NAMALWA (cell line): Measurements from ENCODE around the gene CCDC91.

ENCODE experiments used
- DNase-seq: peaks from one replicate; pipeline ENCODE4 v3.0.0-alpha.2; 2015; ENCODE audit warnings: low spot score

CCDC91 gene, protein sequence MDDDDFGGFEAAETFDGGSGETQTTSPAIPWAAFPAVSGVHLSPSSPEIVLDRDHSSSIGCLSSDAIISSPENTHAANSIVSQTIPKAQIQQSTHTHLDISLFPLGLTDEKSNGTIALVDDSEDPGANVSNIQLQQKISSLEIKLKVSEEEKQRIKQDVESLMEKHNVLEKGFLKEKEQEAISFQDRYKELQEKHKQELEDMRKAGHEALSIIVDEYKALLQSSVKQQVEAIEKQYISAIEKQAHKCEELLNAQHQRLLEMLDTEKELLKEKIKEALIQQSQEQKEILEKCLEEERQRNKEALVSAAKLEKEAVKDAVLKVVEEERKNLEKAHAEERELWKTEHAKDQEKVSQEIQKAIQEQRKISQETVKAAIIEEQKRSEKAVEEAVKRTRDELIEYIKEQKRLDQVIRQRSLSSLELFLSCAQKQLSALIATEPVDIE

GRCh38 chr12:28190321-28191050, at the start of gene CCDC91:
Gene CCDC91 (plus strand): TSS chr12:28190456. CDS start chr12:28257216, 66,760 bp downstream.
- DNase-seq: peak; percentile 91

DNA sequence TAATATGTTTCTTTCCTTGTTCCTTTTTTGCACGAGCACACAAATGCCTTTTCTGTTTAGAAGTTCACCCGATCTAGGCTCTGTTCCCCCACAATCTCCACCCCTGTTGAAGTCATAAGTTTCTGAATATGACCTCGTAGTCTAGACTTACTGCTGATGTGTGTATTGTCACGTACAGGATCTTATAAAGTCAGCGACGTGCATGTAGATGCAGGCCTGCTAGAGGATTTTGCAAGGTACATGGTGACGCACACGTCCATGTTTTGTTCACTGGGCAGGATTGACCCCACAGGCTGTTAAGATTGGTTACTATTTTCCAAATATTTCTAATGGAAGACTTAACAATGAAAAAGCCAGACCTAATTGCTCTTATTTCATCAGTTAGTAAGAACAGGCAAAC, 46.2 kb upstream of the CCDC91 start:
- no peak for DNase-seq

GRCh38 chr12:28144532-28144931, 45.7 kb upstream of the CCDC91 start:
- DNase-seq: no peak

DNA sequence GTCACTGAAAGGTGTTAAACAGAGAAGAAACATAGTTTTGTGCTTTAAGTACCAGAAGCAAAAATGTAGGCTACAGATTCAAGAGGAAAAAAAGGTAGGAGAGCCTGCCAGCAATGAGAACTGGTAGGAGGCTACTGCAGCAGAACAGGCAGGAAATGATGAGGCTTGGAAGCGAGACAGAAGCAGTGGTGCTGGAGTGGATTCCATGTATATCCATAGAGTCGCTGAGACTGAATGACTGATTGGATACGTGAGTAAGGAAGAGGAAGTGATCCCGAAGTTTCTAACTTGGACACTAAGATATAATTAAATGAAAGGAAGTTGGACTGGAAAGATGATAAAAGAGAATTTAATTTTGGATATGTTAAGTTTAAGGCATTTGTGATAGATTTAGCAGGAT, 45.0 kb upstream of the CCDC91 start:
- DNase-seq: no peak

- DNase-seq: no peak
These were observed 41.0 kb upstream of the CCDC91 start for GRCh38 chr12:28149279-28149678.

- no peak for DNase-seq
These were observed 33.9 kb upstream of the CCDC91 start for GRCh38 chr12:28156362-28156761.

DNA sequence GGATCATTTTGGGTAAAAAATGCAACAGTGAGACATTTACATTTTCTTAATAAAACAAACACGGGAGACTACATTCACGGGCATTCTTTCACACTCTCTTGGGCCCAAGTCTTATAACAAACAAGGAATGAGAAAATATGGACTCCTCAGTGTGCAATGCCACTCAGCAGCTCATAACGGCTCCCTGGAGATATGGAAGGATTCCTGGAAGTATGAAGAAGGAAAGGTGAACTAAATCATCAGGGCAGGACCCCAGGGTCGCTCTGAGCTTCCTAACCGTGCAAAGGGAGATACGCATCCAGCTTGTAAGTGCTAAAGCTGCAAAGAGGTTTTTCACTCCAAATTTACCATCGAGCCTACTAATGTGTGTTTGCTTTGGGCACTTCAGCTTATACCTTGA, 33.5 kb upstream of the CCDC91 start:
- peak; percentile 13 for DNase-seq

DNA sequence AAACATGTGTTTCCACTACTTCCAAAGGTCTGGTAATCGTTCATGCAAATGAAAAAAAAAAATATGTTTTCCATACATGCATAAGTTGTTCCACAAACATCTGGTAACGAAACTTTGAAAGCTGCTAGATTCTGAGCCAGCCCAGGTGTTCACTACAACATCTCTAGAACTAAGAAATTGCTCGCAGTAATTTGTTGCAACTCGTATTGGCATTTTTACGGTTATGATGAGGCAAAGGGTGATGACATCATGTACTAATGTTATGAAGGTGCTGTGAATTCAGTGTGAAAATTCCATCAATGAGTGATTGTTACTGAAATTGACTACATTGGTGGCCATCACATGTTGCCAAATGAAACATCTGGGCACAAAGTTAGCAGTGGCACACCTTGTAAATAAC, 31.9 kb upstream of the CCDC91 start:
- peak; percentile 76 for DNase-seq

DNA sequence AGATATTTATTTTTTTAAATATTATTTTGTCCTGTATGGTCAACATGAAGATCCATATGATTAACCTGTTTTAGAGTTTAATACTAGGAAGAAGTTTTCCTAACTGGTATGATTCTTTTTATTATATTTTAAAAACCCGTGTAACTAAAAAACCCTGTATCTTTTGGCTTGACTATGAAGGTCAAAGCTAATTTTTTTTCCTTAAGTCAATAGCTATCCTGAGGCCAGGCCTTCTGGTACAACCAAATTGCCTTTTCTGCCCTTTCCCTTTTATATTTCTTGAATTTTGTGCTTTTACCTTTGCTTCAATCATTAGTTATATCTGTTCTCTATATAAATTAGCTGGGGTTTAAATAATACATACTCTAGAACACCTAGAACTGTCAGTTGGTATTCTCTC, 30.6 kb upstream of the CCDC91 start:
- DNase-seq: no peak

GRCh38 chr12:28161697-28162096, 28.6 kb upstream of the CCDC91 start:
- DNase-seq: no peak

DNA sequence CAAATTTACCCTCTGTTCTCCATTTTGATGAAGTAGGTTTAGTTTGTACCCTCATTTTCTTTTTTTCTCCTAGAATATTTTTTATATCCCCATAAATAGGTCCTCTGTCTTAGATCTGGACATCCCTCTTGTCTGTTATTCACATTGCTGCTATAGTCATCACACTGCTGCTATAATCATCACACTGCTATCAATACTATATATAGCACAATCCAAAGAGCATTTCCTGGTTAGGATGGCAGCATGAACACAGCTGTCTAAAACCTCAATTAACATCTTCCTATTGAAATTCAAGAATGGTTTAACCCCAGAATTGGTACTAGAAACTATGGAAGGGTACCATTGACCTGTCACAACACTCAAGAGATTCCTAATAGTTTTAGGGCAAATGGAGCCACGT, 27.6 kb upstream of the CCDC91 start:
- DNase-seq: no peak

- no peak for DNase-seq
These were observed 25.5 kb upstream of the CCDC91 start for GRCh38 chr12:28164644-28165275.

GRCh38 chr12:28167981-28168485, 22.2 kb upstream of the CCDC91 start:
- DNase-seq: no peak

GRCh38 chr12:28171356-28172060, 18.7 kb upstream of the CCDC91 start:
- DNase-seq: no peak

DNA sequence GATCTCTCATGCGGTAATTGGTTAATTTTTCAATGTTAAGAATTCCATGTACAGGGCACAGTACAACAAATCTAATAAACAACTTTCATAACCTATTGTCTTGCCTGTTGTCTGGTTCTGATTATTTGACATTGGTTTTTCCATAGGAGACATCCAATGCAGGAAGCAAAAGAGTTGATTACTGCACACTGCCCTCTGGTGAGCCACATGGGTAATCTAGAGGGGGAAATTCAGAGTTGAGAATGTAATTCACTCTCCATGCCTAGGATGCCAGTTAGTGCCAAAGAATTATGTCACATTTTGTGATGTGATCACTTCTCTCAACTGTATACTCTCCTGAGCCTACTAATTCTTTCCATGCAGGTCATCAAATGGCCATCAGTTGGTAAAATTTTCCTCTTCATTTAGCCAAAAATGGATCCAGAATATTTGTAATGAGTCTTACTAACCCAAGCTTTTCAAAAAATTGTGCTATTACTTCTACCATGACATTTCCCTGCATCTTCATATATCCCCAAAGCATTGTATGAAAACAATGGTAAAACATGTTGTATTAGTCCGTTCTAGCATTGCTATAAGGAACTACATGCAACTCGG, 17.7 kb upstream of the CCDC91 start:
- DNase-seq: peak; percentile 57

DNA sequence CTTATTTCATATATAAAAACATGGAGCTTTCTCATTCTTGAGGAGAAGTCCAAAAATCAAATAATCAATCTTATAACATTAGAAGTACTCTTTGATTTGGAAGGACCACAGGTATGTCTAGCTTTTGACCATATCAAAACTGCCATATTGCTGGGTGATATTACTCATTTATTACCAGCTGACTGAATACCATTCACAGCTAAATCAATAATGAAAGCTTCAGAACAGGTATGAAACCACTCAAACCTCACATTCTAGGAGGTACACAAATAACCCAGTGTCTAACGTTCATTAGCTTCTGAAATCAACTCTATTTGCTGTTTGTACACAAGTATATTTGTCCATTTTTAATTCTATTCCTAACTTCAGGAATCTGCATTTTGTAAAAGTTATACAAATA, 16.8 kb upstream of the CCDC91 start:
- DNase-seq: no peak

DNA sequence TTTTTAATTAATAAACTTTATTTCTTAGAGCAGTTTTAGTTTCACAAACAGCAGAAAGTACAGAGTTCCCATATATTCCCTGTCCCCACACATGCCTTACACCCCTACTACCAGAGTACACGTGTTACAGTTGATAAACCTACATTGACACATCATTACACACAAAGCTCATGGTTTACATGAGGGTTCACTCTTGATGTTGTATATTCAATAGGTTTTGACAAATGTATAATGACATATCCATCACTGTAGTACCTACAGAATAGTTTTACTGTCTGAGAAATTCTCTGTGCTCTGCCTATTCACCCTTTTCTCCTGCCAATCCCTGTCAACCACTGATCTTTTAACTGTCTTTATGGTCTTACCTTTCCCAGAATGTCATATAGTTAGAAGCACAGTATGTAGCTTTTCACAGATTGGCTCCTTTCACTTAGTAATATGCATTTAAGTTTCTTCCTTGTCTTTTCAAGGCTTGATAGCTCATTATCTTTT, 15.1 kb upstream of the CCDC91 start:
- no peak for DNase-seq

DNA sequence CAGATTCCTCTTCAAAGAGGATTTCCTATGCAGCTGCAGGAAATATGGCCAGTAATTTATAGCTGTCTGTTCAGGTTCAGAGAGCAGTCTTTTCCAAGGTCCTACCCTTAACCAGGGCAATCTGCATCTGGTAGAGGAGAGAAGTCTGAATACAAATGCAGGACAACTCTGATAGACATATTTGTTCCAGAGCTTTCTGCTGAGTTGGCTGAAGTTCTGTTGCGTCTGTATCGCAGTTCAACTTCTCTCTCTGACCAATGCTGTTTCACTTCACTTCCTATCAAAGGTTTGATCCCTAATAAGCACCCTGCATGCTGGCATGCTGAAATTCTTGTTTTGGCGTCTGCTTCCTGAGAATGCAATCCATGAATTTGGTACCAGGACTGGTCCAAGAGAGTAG, 14.0 kb upstream of the CCDC91 start:
- DNase-seq: no peak

DNA sequence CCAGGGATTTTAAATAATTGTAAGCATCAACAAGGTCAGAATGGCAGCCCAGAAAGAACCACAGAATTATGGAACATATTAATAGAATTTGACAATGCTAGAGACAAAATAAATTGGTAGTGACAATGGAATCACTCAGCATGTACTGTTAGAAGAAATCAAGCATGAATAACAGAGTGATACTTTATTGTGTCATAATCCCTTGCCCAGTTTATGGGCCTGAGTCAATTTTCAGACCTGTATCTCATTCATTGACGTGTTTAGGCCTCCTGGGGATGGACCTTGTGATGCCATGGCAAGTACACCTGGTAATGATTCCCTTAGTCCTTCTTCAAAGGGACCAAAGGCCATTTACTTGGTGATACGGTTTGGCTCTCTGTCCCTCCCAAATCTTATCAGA, 12.8 kb upstream of the CCDC91 start:
- no peak for DNase-seq

- no peak for DNase-seq
These were observed 12.4 kb upstream of the CCDC91 start for GRCh38 chr12:28177905-28178304.

- no peak for DNase-seq
These were observed 11.5 kb upstream of the CCDC91 start for GRCh38 chr12:28178775-28179174.

GRCh38 chr12:28180786-28181185, 9.5 kb upstream of the CCDC91 start:
- DNase-seq: no peak
